HepG2 (cell line): Measurements from ENCODE around the gene CTRL. TPM values are rescaled to one million over a fixed set of nuclear protein-coding genes. Genes with fewer than 3 reads are reported as not detected.

Experiments
- ATF2 ChIP-seq: sonication (generic); formaldehyde crosslinking; IDR thresholded peaks from 2 replicates; pipeline ENCODE4 v1.4.0; 2020; ENCODE audit warnings: missing genetic modification reagents
- IRF1 ChIP-seq: sonication (generic); formaldehyde crosslinking; IDR thresholded peaks from 2 replicates; pipeline ENCODE4 v1.4.0; 2020; ENCODE audit warnings: low read depth, mild to moderate bottlenecking, missing genetic modification reagents
- NFYB ChIP-seq: sonication (generic); formaldehyde crosslinking; IDR thresholded peaks from 2 replicates; pipeline ENCODE4 v1.4.0; 2020; ENCODE audit warnings: missing genetic modification reagents
- NR2F2 ChIP-seq: IDR thresholded peaks from 2 replicates; pipeline ENCODE4 v1.6.1; 2012; ENCODE audit warnings: low read depth, inconsistent platforms, borderline replicate concordance
- SYNCRIP ChIP-seq: fragments of 200-400 bp; formaldehyde crosslinking; IDR thresholded peaks from 2 replicates; pipeline ENCODE4 v1.6.1; 2018; ENCODE audit warnings: mild to moderate bottlenecking, low read depth, low read length; ENCODE audit not compliant: insufficient read depth
- ZBTB7B ChIP-seq: sonication (generic); formaldehyde crosslinking; IDR thresholded peaks from 2 replicates; pipeline ENCODE4 v1.4.0; 2020; ENCODE audit warnings: missing genetic modification reagents
- ZFP90 ChIP-seq: sonication (generic); formaldehyde crosslinking; IDR thresholded peaks from 2 replicates; pipeline ENCODE4 v1.8.0; 2022; ENCODE audit warnings: missing genetic modification reagents, mild to moderate bottlenecking, inconsistent platforms, borderline replicate concordance
- ZNF274 ChIP-seq: sonication (generic); formaldehyde crosslinking; IDR thresholded peaks from 2 replicates; pipeline ENCODE4 v1.5.1; 2020; ENCODE audit warnings: mild to moderate bottlenecking, missing genetic modification reagents
- ZNF646 ChIP-seq: sonication (generic); formaldehyde crosslinking; IDR thresholded peaks from 2 replicates; pipeline ENCODE4 v1.9.0; 2021; ENCODE audit warnings: mild to moderate bottlenecking, missing genetic modification reagents
- polyA plus RNA-seq, 8 experiments: library from polyadenylated mRNA; depleted of rRNA in 3 of 8; stranded (reverse) in 7 of 8; unstranded in 1 of 8; fragments of >200 nt; fragmentation: Illumina TruSeq in 4 of 8; extraction: Trizol in 4 of 8; gene quantifications; 2 replicates each; pipeline versions ENCODE4 v1.2.1 to v1.2.3, GENCODE V29; 2011 to 2016; ENCODE audit warnings: low read depth in 4 of 8, missing spikeins in 1 of 8, mixed read lengths in 1 of 8; ENCODE audit not compliant: insufficient read depth in 1 of 8
- total RNA-seq, 5 experiments: library from RNA; depleted of rRNA; stranded (reverse); fragments of >200 nt; fragmentation: Illumina TruSeq; extraction: Trizol; gene quantifications; 2 replicates each; pipeline ENCODE4 v1.2.3, GENCODE V29; 2016; ENCODE audit warnings: low read depth in 1 of 5
- TF ChIP-seq, protein P1 (sequence below): IDR thresholded peaks from 2 replicates; pipeline ENCODE4 v1.6.1; 2012; ENCODE audit warnings: low read length, improper control_type of control experiment
- TF ChIP-seq, protein P2 (sequence below): sonication (generic); formaldehyde crosslinking; IDR thresholded peaks from 2 replicates; pipeline ENCODE4 v1.4.0; 2020; ENCODE audit warnings: missing genetic modification reagents, low read depth, mild to moderate bottlenecking, borderline replicate concordance

The CTRL gene
- total and polyA plus RNA-seq, 2 of the 13 experiments (the other 11 are each of a cell fraction or from before 2014, with no cell fraction given): 1.9 to 2.7 TPM

GRCh38 chr16:67942510-67943255 is 11.0 kb upstream of the CTRL start (continued):
- TF ChIP-seq ZNF646: no peak
- TF ChIP-seq IRF1 (CRISPR knock-in tag): no peak
- TF ChIP-seq ZNF274 (CRISPR knock-in tag): peak; percentile 19; the same call in 1 of the 2 replicates
- 0 out of 2 replicates have a peak, but pooled peaks have one; percentile 5 for TF ChIP-seq NFYB
- TF ChIP-seq, protein P1, sequence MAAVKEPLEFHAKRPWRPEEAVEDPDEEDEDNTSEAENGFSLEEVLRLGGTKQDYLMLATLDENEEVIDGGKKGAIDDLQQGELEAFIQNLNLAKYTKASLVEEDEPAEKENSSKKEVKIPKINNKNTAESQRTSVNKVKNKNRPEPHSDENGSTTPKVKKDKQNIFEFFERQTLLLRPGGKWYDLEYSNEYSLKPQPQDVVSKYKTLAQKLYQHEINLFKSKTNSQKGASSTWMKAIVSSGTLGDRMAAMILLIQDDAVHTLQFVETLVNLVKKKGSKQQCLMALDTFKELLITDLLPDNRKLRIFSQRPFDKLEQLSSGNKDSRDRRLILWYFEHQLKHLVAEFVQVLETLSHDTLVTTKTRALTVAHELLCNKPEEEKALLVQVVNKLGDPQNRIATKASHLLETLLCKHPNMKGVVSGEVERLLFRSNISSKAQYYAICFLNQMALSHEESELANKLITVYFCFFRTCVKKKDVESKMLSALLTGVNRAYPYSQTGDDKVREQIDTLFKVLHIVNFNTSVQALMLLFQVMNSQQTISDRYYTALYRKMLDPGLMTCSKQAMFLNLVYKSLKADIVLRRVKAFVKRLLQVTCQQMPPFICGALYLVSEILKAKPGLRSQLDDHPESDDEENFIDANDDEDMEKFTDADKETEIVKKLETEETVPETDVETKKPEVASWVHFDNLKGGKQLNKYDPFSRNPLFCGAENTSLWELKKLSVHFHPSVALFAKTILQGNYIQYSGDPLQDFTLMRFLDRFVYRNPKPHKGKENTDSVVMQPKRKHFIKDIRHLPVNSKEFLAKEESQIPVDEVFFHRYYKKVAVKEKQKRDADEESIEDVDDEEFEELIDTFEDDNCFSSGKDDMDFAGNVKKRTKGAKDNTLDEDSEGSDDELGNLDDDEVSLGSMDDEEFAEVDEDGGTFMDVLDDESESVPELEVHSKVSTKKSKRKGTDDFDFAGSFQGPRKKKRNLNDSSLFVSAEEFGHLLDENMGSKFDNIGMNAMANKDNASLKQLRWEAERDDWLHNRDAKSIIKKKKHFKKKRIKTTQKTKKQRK: no peak
- TF ChIP-seq ZBTB7B: no peak; the same call in 1 of the 2 replicates
- TF ChIP-seq ATF2 (CRISPR knock-in tag): no peak
- TF ChIP-seq NR2F2: no peak
- TF ChIP-seq SYNCRIP: no peak
- TF ChIP-seq, protein P2, sequence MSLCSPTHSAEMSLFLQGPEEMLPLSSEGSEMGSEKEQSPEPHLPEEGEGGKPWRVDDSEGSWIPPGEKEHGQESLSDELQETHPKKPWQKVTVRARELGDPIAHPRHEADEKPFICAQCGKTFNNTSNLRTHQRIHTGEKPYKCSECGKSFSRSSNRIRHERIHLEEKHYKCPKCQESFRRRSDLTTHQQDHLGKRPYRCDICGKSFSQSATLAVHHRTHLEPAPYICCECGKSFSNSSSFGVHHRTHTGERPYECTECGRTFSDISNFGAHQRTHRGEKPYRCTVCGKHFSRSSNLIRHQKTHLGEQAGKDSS (CRISPR knock-in tag): 0 out of 2 replicates have a peak, but pooled peaks have one; percentile 21
- 0 out of 2 replicates have a peak, but pooled peaks have one; percentile 9 for TF ChIP-seq ZFP90 (CRISPR knock-in tag)
